Uterus (tissue), 4 donors: ENCODE measurements around the gene MTF1. TPM values are rescaled to one million over a fixed set of nuclear protein-coding genes. Genes with fewer than 3 reads are reported as not detected.

Experiments
- DNase-seq, 2 donors: peaks; one replicate each; pipeline ENCODE4 v3.0.0-alpha.2; 2019 to 2020
- H3K27ac ChIP-seq, 2 donors: fragments of 200-600 bp; sonication (generic); 1 replicate in 1 of 2; 2 replicates in 1 of 2; pipeline ENCODE4 v1.5.1; 2016 to 2018
- H3K27me3 ChIP-seq, 2 donors: fragments of 200-600 bp; sonication (generic); one replicate each; pipeline ENCODE4 v1.5.1; 2018 to 2019; ENCODE audit warnings: control low read depth in 1 of 2
- H3K36me3 ChIP-seq, 2 donors: fragments of 200-600 bp; sonication (generic); one replicate each; pipeline ENCODE4 v1.5.1; 2019; ENCODE audit warnings: control low read depth in 1 of 2
- H3K4me1 ChIP-seq, 2 donors: fragments of 200-600 bp; sonication (generic); one replicate each; pipeline ENCODE4 v1.5.1; 2018 to 2019; ENCODE audit warnings: control low read depth in 1 of 2
- H3K4me3 ChIP-seq, 2 donors: fragments of 200-600 bp; sonication (generic); 1 replicate in 1 of 2; 2 replicates in 1 of 2; pipeline ENCODE4 v1.5.1; 2018 to 2019; ENCODE audit warnings: mild to moderate bottlenecking in 1 of 2
- H3K9me3 ChIP-seq, 2 donors: fragments of 200-600 bp; sonication (generic); one replicate each; pipeline ENCODE4 v1.5.1; 2019; ENCODE audit warnings: control low read depth in 1 of 2
- POLR2A ChIP-seq, 2 donors: fragments of 450-650 bp; IDR thresholded peaks; one replicate each; pipeline ENCODE4 v1.6.1; 2016; ENCODE audit warnings: antibody characterized with exemption in 2 of 2, mild to moderate bottlenecking in 1 of 2, moderate library complexity in 1 of 2
- intact Hi-C: fragments of 100-400 bp; cut with DNase I; formaldehyde crosslinking; loops from one replicate; pipeline ENCODE4 v1.15.1; 2023; ENCODE audit warnings: low total_unique reads
- total RNA-seq, 4 donors: library from RNA; depleted of rRNA in 3 of 4; stranded (reverse); fragments of >200 nt in 3 of 4; gene quantifications; one replicate each; pipeline versions ENCODE4 v1.1.0 to v1.2.4, GENCODE V29; 2014 to 2023
- TF ChIP-seq, protein P1 (sequence below), 4 experiments: fragments of 200-600 bp in 2 of 4; fragments of 450-650 bp in 2 of 4; sonication (generic) in 2 of 4; IDR thresholded peaks; one replicate each; pipeline ENCODE4 v1.5.1; 2016 to 2019; ENCODE audit warnings: antibody characterized with exemption in 4 of 4, mild to moderate bottlenecking in 2 of 4, moderate library complexity in 1 of 4
- donor health status: DM: yes; HTN: yes; CAD: no.

The MTF1 gene
- total RNA-seq, 4 donors from 2014 or later: 1.5 to 20.5 (median 4.8) TPM

DNA sequence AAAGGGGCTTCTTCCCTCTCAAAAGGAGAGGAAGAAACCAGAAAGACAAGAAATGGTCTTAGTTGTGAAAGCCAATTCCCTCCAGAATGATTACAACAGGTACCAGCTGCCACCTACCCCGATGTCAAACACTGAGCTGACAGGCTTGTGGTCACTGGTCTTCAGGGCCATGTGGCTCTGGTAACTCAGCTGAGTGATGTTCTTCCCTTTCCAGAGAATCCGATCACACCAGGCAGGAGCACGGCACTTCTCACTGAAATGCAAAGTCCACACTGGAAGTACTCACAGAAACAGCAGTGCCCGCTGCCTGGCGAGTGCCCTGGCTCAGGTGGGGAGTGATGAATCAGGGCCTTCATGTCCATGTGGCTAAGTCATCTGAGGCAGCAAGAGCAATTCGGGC lies 18.7 kb upstream of the MTF1 start:
- no peak for DNase-seq
- intact Hi-C loops: no loop called here
- Histone ChIP-seq H3K27ac (no peak overlapping the region), H3K9me3 (no peaks in the 10 kb centered on the region), H3K4me3 (no peak overlapping the region), H3K27me3 (no peaks in the 10 kb centered on the region), H3K36me3 (no peaks in the 10 kb centered on the region), H3K4me1 (no peaks in the 10 kb centered on the region)
- TF ChIP-seq POLR2A (IDR thresholded peaks at IDR 0.05): no peak
- TF ChIP-seq, protein P1, sequence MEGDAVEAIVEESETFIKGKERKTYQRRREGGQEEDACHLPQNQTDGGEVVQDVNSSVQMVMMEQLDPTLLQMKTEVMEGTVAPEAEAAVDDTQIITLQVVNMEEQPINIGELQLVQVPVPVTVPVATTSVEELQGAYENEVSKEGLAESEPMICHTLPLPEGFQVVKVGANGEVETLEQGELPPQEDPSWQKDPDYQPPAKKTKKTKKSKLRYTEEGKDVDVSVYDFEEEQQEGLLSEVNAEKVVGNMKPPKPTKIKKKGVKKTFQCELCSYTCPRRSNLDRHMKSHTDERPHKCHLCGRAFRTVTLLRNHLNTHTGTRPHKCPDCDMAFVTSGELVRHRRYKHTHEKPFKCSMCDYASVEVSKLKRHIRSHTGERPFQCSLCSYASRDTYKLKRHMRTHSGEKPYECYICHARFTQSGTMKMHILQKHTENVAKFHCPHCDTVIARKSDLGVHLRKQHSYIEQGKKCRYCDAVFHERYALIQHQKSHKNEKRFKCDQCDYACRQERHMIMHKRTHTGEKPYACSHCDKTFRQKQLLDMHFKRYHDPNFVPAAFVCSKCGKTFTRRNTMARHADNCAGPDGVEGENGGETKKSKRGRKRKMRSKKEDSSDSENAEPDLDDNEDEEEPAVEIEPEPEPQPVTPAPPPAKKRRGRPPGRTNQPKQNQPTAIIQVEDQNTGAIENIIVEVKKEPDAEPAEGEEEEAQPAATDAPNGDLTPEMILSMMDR (IDR thresholded peaks at IDR 0.05): no peak

DNA sequence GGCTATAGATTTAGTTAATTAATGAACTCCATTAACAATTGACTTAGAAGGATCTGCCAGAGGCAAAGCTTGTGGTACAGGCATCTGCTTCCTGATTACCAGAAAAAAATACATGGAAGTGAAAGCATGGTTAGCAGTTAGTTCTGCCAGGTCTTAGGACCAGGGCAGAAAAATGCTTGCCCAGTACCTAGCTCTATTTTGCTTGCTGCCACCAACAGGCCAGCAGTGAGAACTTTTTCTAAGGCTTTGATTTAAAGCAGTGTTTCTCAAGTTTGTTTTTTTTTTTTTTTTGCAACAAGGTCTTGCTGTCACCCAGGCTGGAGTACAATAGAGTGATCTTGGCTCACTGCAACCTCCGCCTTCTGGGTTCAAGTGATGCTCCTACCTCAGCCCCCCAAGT lies 16.4 kb upstream of the MTF1 start:
- Histone ChIP-seq H3K9me3 (no peaks in the 10 kb centered on the region), H3K4me1 (no peaks in the 10 kb centered on the region), H3K27ac (no peak overlapping the region), H3K27me3 (no peaks in the 10 kb centered on the region), H3K36me3 (no peaks in the 10 kb centered on the region), H3K4me3 (no peak overlapping the region)
- no peak for DNase-seq
- TF ChIP-seq, protein P1 (IDR thresholded peaks at IDR 0.05): no peak
- TF ChIP-seq POLR2A (IDR thresholded peaks at IDR 0.05): no peak
- intact Hi-C loops: no loop called here

DNA sequence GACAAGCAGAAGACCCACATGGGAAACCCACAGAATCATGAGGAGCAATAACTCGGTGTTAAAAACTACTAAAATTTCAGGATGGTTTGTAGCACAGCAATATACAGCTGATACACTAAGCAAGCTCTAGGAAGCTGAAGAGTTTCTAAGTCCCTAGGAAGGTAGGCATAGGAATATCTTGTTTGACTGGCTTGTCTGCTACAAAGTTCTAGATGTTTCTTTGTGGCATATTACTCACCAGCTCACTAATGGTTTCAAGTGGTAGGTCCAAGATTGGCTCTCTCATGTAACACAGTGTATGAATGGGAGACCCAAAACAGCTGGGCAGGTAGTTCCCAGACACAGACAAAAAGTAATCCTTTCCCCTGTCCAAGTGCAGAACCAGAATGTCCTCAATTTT lies 13.3 kb upstream of the MTF1 start:
- H3K36me3 ChIP-seq: no peaks in the 10 kb centered on the region
- H3K9me3 ChIP-seq: no peaks in the 10 kb centered on the region
- H3K27ac ChIP-seq: no peak overlapping the region
- intact Hi-C loops: no loop called here
- no peak for TF ChIP-seq POLR2A (IDR thresholded peaks at IDR 0.05)
- TF ChIP-seq, protein P1 (IDR thresholded peaks at IDR 0.05): no peak
- no peaks in the 10 kb centered on the region for H3K27me3 ChIP-seq
- H3K4me1 ChIP-seq: no peaks in the 10 kb centered on the region
- DNase-seq: no peak
- no peak overlapping the region for H3K4me3 ChIP-seq

DNA sequence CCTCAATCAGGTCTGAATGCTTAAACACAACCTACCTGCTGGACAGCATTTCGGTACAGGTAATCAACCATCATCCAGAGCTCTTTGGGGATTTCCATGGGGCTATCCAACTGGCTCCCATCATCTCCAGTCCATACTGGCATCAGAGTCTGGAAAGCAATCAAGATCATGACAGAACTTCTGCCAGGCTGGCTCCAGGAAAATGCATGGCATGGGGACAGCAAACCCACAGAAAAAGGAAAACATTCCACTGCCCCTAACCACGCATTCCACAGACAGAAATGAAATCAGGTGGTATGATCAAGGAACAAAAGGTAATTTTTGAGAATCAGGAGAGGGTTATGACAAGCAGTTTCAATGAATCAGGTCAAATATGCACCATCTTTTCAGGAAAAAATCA lies 9.1 kb upstream of the MTF1 start:
- no peaks in the 10 kb centered on the region for H3K27me3 ChIP-seq
- H3K36me3 ChIP-seq: no peaks in the 10 kb centered on the region
- no peak overlapping the region for H3K27ac ChIP-seq
- TF ChIP-seq POLR2A (IDR thresholded peaks at IDR 0.05): no peak
- TF ChIP-seq, protein P1 (IDR thresholded peaks at IDR 0.05): no peak
- no peaks in the 10 kb centered on the region for H3K4me1 ChIP-seq
- intact Hi-C loops: no loop called here
- no peaks in the 10 kb centered on the region for H3K9me3 ChIP-seq
- H3K4me3 ChIP-seq: no peak overlapping the region
- DNase-seq: no peak

DNA sequence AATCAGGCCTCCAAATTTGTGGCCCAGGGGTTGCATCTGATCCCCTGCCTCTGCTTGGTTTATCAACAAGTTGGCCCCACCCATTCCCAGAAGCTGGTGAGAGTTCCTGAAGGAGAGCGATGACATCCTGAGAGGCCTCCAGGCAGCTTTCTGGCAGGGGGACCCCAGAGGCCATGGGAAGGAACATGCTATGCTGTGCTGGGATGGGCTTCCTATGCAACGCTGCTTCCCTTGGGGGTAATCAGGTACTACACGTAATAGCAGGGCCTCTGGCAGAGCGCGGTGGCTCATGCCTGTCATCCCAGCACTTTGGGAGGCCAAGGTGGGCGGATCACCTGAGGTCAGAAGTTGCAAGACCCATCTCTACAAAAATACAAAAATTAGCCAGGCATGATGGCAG lies 8.4 kb upstream of the MTF1 start:
- Histone ChIP-seq H3K36me3 (no peaks in the 10 kb centered on the region), H3K4me1 (no peaks in the 10 kb centered on the region), H3K4me3 (no peak overlapping the region), H3K27me3 (no peaks in the 10 kb centered on the region), H3K9me3 (no peaks in the 10 kb centered on the region), H3K27ac (no peak overlapping the region)
- TF ChIP-seq POLR2A (IDR thresholded peaks at IDR 0.05): no peak
- TF ChIP-seq, protein P1 (IDR thresholded peaks at IDR 0.05): no peak
- no peak for DNase-seq
- intact Hi-C loops: no loop called here
